CD4-positive, alpha-beta T cell (primary cell): ENCODE measurements around the gene TTC1. TPM values are rescaled to one million over a fixed set of nuclear protein-coding genes. Genes with fewer than 3 reads are reported as not detected.

ENCODE experiments used
- ATAC-seq: fragments of 200-7000 bp; cut with Tn5 transposase; one replicate; pipeline ENCODE4 v1.10.0; 2022; ENCODE audit warnings: mild to moderate bottlenecking; ENCODE audit not compliant: poor library complexity
- CTCF ChIA-PET: fragments of 350-600 bp; sonication (Branson Sonifier 250); formaldehyde crosslinking; loops from one replicate; lab custom pipeline; 2021; ENCODE audit warnings: antibody characterized with exemption, inconsistent platforms; lab: Charles Lee
- POLR2A ChIA-PET: fragments of 350-600 bp; sonication (Branson Sonifier 250); formaldehyde crosslinking; loops from one replicate; lab custom pipeline; 2021; ENCODE audit warnings: antibody characterized with exemption, inconsistent platforms; lab: Charles Lee
- DNase-seq, 14 experiments: peaks; one replicate each; pipeline ENCODE4 v3.0.0-alpha.2; 2013 to 2020; ENCODE audit warnings: mixed read lengths in 2 of 14
- H3K27ac ChIP-seq, 2 donors: one replicate each; pipeline versions ENCODE4 v1.5.1 to v1.7.0; 2013; ENCODE audit warnings: low read length in 2 of 2, low read depth in 1 of 2, mild to moderate bottlenecking in 1 of 2
- H3K27me3 ChIP-seq, 2 experiments: 1 replicate in 1 of 2; 2 replicates in 1 of 2; pipeline versions ENCODE4 v1.6.1 to v1.7.0; 2013; ENCODE audit warnings: low read length in 2 of 2, control low read depth in 1 of 2, mild to moderate bottlenecking in 1 of 2, moderate library complexity in 1 of 2; ENCODE audit not compliant: insufficient read depth in 2 of 2, control insufficient read depth in 1 of 2
- H3K36me3 ChIP-seq: one replicate; pipeline ENCODE4 v1.6.1; 2013; ENCODE audit warnings: low read length, control low read depth; ENCODE audit not compliant: insufficient read depth
- H3K4me1 ChIP-seq: one replicate; pipeline ENCODE4 v1.6.1; 2013; ENCODE audit warnings: low read length, control low read depth; ENCODE audit not compliant: insufficient read depth
- H3K4me3 ChIP-seq: one replicate; pipeline ENCODE4 v1.5.1; 2013; ENCODE audit warnings: mild to moderate bottlenecking, low read length, moderate library complexity
- H3K9me3 ChIP-seq, 2 experiments: 1 replicate in 1 of 2; 2 replicates in 1 of 2; pipeline versions ENCODE4 v1.6.1 to v1.7.0; 2013; ENCODE audit warnings: low read length in 2 of 2, mild to moderate bottlenecking in 2 of 2, control low read depth in 1 of 2, moderate library complexity in 1 of 2; ENCODE audit not compliant: control insufficient read depth in 1 of 2, insufficient read depth in 1 of 2
- H3K27ac Mint-ChIP-seq: one replicate; pipeline ENCODE4 v1.8.0; 2020; ENCODE audit warnings: mixed read lengths
- H3K27me3 Mint-ChIP-seq: one replicate; pipeline ENCODE4 v1.8.0; 2021; ENCODE audit warnings: mixed read lengths
- H3K36me3 Mint-ChIP-seq: one replicate; pipeline ENCODE4 v1.8.0; 2021; ENCODE audit warnings: low read depth, mixed read lengths
- H3K4me1 Mint-ChIP-seq: one replicate; pipeline ENCODE4 v1.8.0; 2021; ENCODE audit warnings: low read depth, mixed read lengths
- H3K4me3 Mint-ChIP-seq: one replicate; pipeline ENCODE4 v1.8.0; 2020; ENCODE audit warnings: mild to moderate bottlenecking, mixed read lengths
- H3K9me3 Mint-ChIP-seq: one replicate; pipeline ENCODE4 v1.8.0; 2020; ENCODE audit warnings: mixed read lengths
- CTCF ChIP-seq: fragments of 200-600 bp; IDR thresholded peaks from one replicate; pipeline ENCODE4 v1.8.0; 2022; ENCODE audit warnings: antibody characterized with exemption, mild to moderate bottlenecking
- intact Hi-C, 2 experiments: fragments of 100-400 bp; cut with DNase I in 1 of 2; cut with micrococcal nuclease in 1 of 2; formaldehyde crosslinking; loops; one replicate each; pipeline versions ENCODE4 v1.15.1 to v1.9.0; 2023 to 2025; cut with DNase I, micrococcal nuclease
- total RNA-seq, 174 experiments: library from RNA in 2 of 174; stranded (reverse) in 2 of 174; gene quantifications; one replicate each; pipeline ENCODE4 v1.2.3 and lab custom pipeline; 2021 to 2026

Gene TTC1
- total RNA-seq, 2 experiments from 2014 or later: 15.9 to 16.3 TPM

GRCh38 chr5:160084144-160084543 is 75.2 kb downstream of the TTC1 start:
- Mint-ChIP-seq H3K9me3 (no peaks in the 10 kb centered on the region), H3K36me3 (peaks cover 27% of the 10 kb centered on the region), H3K27me3 (no peaks in the 10 kb centered on the region), H3K27ac (no peak overlapping the region), H3K4me1 (no peaks in the 10 kb centered on the region), H3K4me3 (no peak overlapping the region)
- ATAC-seq (no peak), DNase-seq (no peak)
- no peaks in the 10 kb centered on the region for H3K27me3 ChIP-seq
- peaks cover under 1% of the 10 kb centered on the region for H3K36me3 ChIP-seq
- H3K9me3 ChIP-seq: no peaks in the 10 kb centered on the region
- no peak overlapping the region for H3K4me3 ChIP-seq
- no peaks in the 10 kb centered on the region for H3K4me1 ChIP-seq
- CTCF ChIA-PET: no interaction called here
- H3K27ac ChIP-seq: no peak overlapping the region
- POLR2A ChIA-PET: no interaction called here
- no peak for TF ChIP-seq CTCF
- intact Hi-C loops: no loop called here

- POLR2A ChIA-PET: no interaction called here
- Histone ChIP-seq H3K27me3 (no peaks in the 10 kb centered on the region), H3K27ac (no peak overlapping the region), H3K4me1 (no peaks in the 10 kb centered on the region), H3K36me3 (peaks cover 7% of the 10 kb centered on the region), H3K4me3 (no peak overlapping the region), H3K9me3 (no peaks in the 10 kb centered on the region)
- H3K4me3 Mint-ChIP-seq: no peak overlapping the region
- no peak overlapping the region for H3K27ac Mint-ChIP-seq
- ATAC-seq (no peak), DNase-seq (no peak)
- H3K4me1 Mint-ChIP-seq: peaks cover 4% of the 10 kb centered on the region
- H3K36me3 Mint-ChIP-seq: peaks cover 26% of the 10 kb centered on the region
- intact Hi-C loops: no loop called here
- no peaks in the 10 kb centered on the region for H3K27me3 Mint-ChIP-seq
- TF ChIP-seq CTCF: no peak
- CTCF ChIA-PET: no interaction called here
- H3K9me3 Mint-ChIP-seq: no peaks in the 10 kb centered on the region
These were observed 78.3 kb downstream of the TTC1 start for GRCh38 chr5:160087199-160087598.

GRCh38 chr5:160088805-160089204 is 79.9 kb downstream of the TTC1 start:
- peaks cover 23% of the 10 kb centered on the region for H3K36me3 ChIP-seq
- Mint-ChIP-seq H3K4me3 (no peak overlapping the region), H3K4me1 (peaks cover 4% of the 10 kb centered on the region), H3K9me3 (no peaks in the 10 kb centered on the region), H3K27me3 (no peaks in the 10 kb centered on the region), H3K36me3 (peaks cover 37% of the 10 kb centered on the region), H3K27ac (no peak overlapping the region)
- H3K4me1 ChIP-seq: no peaks in the 10 kb centered on the region
- no peak for DNase-seq
- no peak overlapping the region for H3K4me3 ChIP-seq
- no peak for TF ChIP-seq CTCF
- no peaks in the 10 kb centered on the region for H3K9me3 ChIP-seq
- CTCF ChIA-PET: no interaction called here
- H3K27ac ChIP-seq: no peak overlapping the region
- POLR2A ChIA-PET: no interaction called here
- ATAC-seq: no peak
- no peaks in the 10 kb centered on the region for H3K27me3 ChIP-seq
- intact Hi-C loops: no loop called here
